Muscle layer of duodenum (tissue), 2 donors: Measurements from ENCODE around the gene SUPT16H.
A peak's percentile ranks its signal among the peaks of the same experiment; 100 is the strongest.
"Not testable (repeated sequence)": the region's sequence is repeated elsewhere in the genome, so short reads cannot be mapped to it uniquely, and the experiment has no call there.

ENCODE experiments used
- H3K27ac ChIP-seq: one replicate; pipeline ENCODE4 v1.7.0; 2013; ENCODE audit warnings: mild to moderate bottlenecking, low read length
- H3K27me3 ChIP-seq: one replicate; pipeline ENCODE4 v1.7.0; 2013; ENCODE audit warnings: low read depth, mild to moderate bottlenecking, control low read depth, low read length
- H3K36me3 ChIP-seq, 2 donors: one replicate each; pipeline ENCODE4 v1.7.0; 2013; ENCODE audit warnings: low read length in 2 of 2, control low read depth in 1 of 2, mild to moderate bottlenecking in 1 of 2; ENCODE audit not compliant: insufficient read depth in 2 of 2, control insufficient read depth in 1 of 2
- H3K4me1 ChIP-seq, 2 donors: one replicate each; pipeline ENCODE4 v1.7.0; 2013; ENCODE audit warnings: low read length in 2 of 2, mild to moderate bottlenecking in 2 of 2, control low read depth in 1 of 2, moderate library complexity in 1 of 2; ENCODE audit not compliant: insufficient read depth in 2 of 2, control insufficient read depth in 1 of 2
- H3K4me3 ChIP-seq, 2 donors: one replicate each; pipeline ENCODE4 v1.7.0; 2013; ENCODE audit warnings: low read length in 2 of 2, low read depth in 1 of 2, mild to moderate bottlenecking in 1 of 2
- H3K9me3 ChIP-seq, 2 donors: one replicate each; pipeline ENCODE4 v1.7.0; 2013; ENCODE audit warnings: low read length in 2 of 2, control low read depth in 1 of 2, mild to moderate bottlenecking in 1 of 2; ENCODE audit not compliant: control insufficient read depth in 1 of 2
- donor health status: healthy.

The SUPT16H gene

GRCh38 chr14:21320913-21321312 lies 62.9 kb downstream of the SUPT16H start:
- no peak overlapping the region for H3K4me3 ChIP-seq
- H3K36me3 ChIP-seq = no peaks in the 10 kb centered on the region
- H3K9me3 ChIP-seq = no peaks in the 10 kb centered on the region
- no peaks in the 10 kb centered on the region for H3K27me3 ChIP-seq
- no peak overlapping the region for H3K27ac ChIP-seq
- peaks cover 0 to 3% of the 10 kb centered on the region in 2 donors for H3K4me1 ChIP-seq

- Histone ChIP-seq H3K9me3 (no peaks in the 10 kb centered on the region), H3K4me3 (no peak overlapping the region), H3K36me3 (no peaks in the 10 kb centered on the region), H3K27ac (no peak overlapping the region), H3K4me1 (peaks cover 0 to 3% of the 10 kb centered on the region in 2 donors), H3K27me3 (no peaks in the 10 kb centered on the region)
Observed at GRCh38 chr14:21317398-21317797, 66.4 kb downstream of the SUPT16H start.

- H3K9me3 ChIP-seq = no peaks in the 10 kb centered on the region
- H3K4me3 ChIP-seq = no peak overlapping the region
- no peaks in the 10 kb centered on the region for H3K27me3 ChIP-seq
- H3K36me3 ChIP-seq = no peaks in the 10 kb centered on the region
- no peak overlapping the region for H3K27ac ChIP-seq
- peaks cover 0 to under 1% of the 10 kb centered on the region in 2 donors for H3K4me1 ChIP-seq
Observed at GRCh38 chr14:21313512-21313911, 70.3 kb downstream of the SUPT16H start.

- Histone ChIP-seq H3K27ac (no peak overlapping the region), H3K4me1 (peaks cover 4 to 6% of the 10 kb centered on the region in 2 donors), H3K36me3 (no peaks in the 10 kb centered on the region), H3K4me3 (no peak overlapping the region), H3K27me3 (no peaks in the 10 kb centered on the region), H3K9me3 (no peaks in the 10 kb centered on the region)
Observed at GRCh38 chr14:21311614-21312013, 72.2 kb downstream of the SUPT16H start.

GRCh38 chr14:21309956-21310355 lies 73.9 kb downstream of the SUPT16H start:
- H3K36me3 ChIP-seq = no peaks in the 10 kb centered on the region
- peaks cover 4 to 6% of the 10 kb centered on the region in 2 donors for H3K4me1 ChIP-seq
- no peaks in the 10 kb centered on the region for H3K27me3 ChIP-seq
- no peaks in the 10 kb centered on the region for H3K9me3 ChIP-seq
- no peak overlapping the region for H3K27ac ChIP-seq
- no peak overlapping the region for H3K4me3 ChIP-seq

GRCh38 chr14:21309238-21309636 lies 74.6 kb downstream of the SUPT16H start:
- H3K27ac ChIP-seq = peak overlapping the region; percentile 58

GRCh38 chr14:21308479-21309237 lies 75.2 kb downstream of the SUPT16H start:
- H3K4me3 ChIP-seq = peak overlapping the region; percentile 21 to 66
- peak overlapping the region; percentile 58 for H3K27ac ChIP-seq
- no peaks in the 10 kb centered on the region for H3K9me3 ChIP-seq
- no peaks in the 10 kb centered on the region for H3K27me3 ChIP-seq
- H3K36me3 ChIP-seq = no peaks in the 10 kb centered on the region
- peaks cover 4 to 6% of the 10 kb centered on the region in 2 donors for H3K4me1 ChIP-seq

More at GRCh38 chr14:21309238-21309636, 74.6 kb downstream of the SUPT16H start:
- H3K36me3 ChIP-seq = no peaks in the 10 kb centered on the region
- no peaks in the 10 kb centered on the region for H3K27me3 ChIP-seq
- peaks cover 4 to 6% of the 10 kb centered on the region in 2 donors for H3K4me1 ChIP-seq
- H3K4me3 ChIP-seq = peak overlapping the region; percentile 21 to 66
- no peaks in the 10 kb centered on the region for H3K9me3 ChIP-seq

GRCh38 chr14:21308132-21308478 lies 75.7 kb downstream of the SUPT16H start:
- peak overlapping the region; percentile 21 to 66 for H3K4me3 ChIP-seq
- peak overlapping the region; percentile 58 for H3K27ac ChIP-seq
- H3K4me1 ChIP-seq = peaks cover 4 to 6% of the 10 kb centered on the region in 2 donors
- no peaks in the 10 kb centered on the region for H3K36me3 ChIP-seq
- no peaks in the 10 kb centered on the region for H3K9me3 ChIP-seq
- H3K27me3 ChIP-seq = no peaks in the 10 kb centered on the region

- H3K36me3 ChIP-seq = no peaks in the 10 kb centered on the region
- no peak overlapping the region for H3K4me3 ChIP-seq
- H3K27ac ChIP-seq = peak overlapping the region; percentile 58
- H3K4me1 ChIP-seq = peaks cover 4 to 6% of the 10 kb centered on the region in 2 donors
- H3K9me3 ChIP-seq = no peaks in the 10 kb centered on the region
- H3K27me3 ChIP-seq = no peaks in the 10 kb centered on the region
Observed at GRCh38 chr14:21307637-21308036, 76.2 kb downstream of the SUPT16H start.

GRCh38 chr14:21302836-21303140 lies 81.0 kb downstream of the SUPT16H start:
- not testable (repeated sequence) for H3K27me3 ChIP-seq, H3K27ac ChIP-seq, H3K9me3 ChIP-seq, H3K36me3 ChIP-seq, H3K4me1 ChIP-seq, H3K4me3 ChIP-seq

GRCh38 chr14:21302013-21302835 lies 81.6 kb downstream of the SUPT16H start:
- Histone ChIP-seq H3K36me3 (no peaks in the 10 kb centered on the region), H3K4me3 (no peak overlapping the region), H3K27me3 (no peaks in the 10 kb centered on the region), H3K4me1 (no peaks in the 10 kb centered on the region), H3K27ac (no peak overlapping the region), H3K9me3 (no peaks in the 10 kb centered on the region)
